GM12891 (cell line): ENCODE data around the gene PARD3.
"Not testable (repeated sequence)": the region's sequence is repeated elsewhere in the genome, so short reads cannot be mapped to it uniquely, and the experiment has no call there.

Experiments
- DNase-seq: peaks from one replicate; pipeline ENCODE4 v3.0.0; 2011; ENCODE audit warnings: low spot score; ENCODE audit not compliant: insufficient read length
- FAIRE-seq: peaks from 2 replicates; lab custom pipeline; 2011; peaks lifted over from hg19 to GRCh38; lab: Jason Lieb, UNC
- PAX5 ChIP-seq: IDR thresholded peaks from 2 replicates; pipeline ENCODE4 v1.6.1; 2011; ENCODE audit warnings: low read length, moderate library complexity, mild to moderate bottlenecking; ENCODE audit not compliant: insufficient read depth, severe bottlenecking
- POLR2A ChIP-seq: IDR thresholded peaks from 2 replicates; pipeline ENCODE4 v1.6.1; 2011; ENCODE audit warnings: low read depth, low read length, control low read depth
- POLR2AphosphoS5 ChIP-seq: IDR thresholded peaks from 2 replicates; pipeline ENCODE4 v1.6.1; 2011; ENCODE audit warnings: low read depth, low read length, control low read depth
- POU2F2 ChIP-seq: IDR thresholded peaks from 2 replicates; pipeline ENCODE4 v1.6.1; 2011; ENCODE audit warnings: low read depth, mild to moderate bottlenecking, control low read depth, low read length, moderate library complexity
- SPI1 ChIP-seq: IDR thresholded peaks from 2 replicates; pipeline ENCODE4 v1.6.1; 2011; ENCODE audit warnings: low read depth, low read length, control low read depth
- TAF1 ChIP-seq: IDR thresholded peaks from 2 replicates; pipeline ENCODE4 v1.6.1; 2011; ENCODE audit warnings: low read depth, low read length, control low read depth

PARD3 gene

GRCh38 chr10:34369120-34369519 is 446.0 kb downstream of the PARD3 start:
- TF ChIP-seq PAX5: no peak
- TF ChIP-seq POLR2AphosphoS5: no peak
- no peak for TF ChIP-seq TAF1
- DNase-seq (no peak), FAIRE-seq (no peak)

- FAIRE-seq (no peak), DNase-seq (no peak)
- TF ChIP-seq TAF1 (no peak), POU2F2 (no peak), SPI1 (no peak), POLR2A (no peak), POLR2AphosphoS5 (no peak), PAX5 (no peak)
Measured at GRCh38 chr10:34364253-34365037, 450.7 kb downstream of the PARD3 start.

GRCh38 chr10:34360984-34361383 is 454.1 kb downstream of the PARD3 start:
- DNase-seq (no peak), FAIRE-seq (no peak)
- no peak for TF ChIP-seq POU2F2
- no peak for TF ChIP-seq PAX5
- no peak for TF ChIP-seq POLR2A
- no peak for TF ChIP-seq POLR2AphosphoS5
- TF ChIP-seq SPI1: no peak
- TF ChIP-seq TAF1: no peak

GRCh38 chr10:34359435-34359813 is 455.7 kb downstream of the PARD3 start:
- TF ChIP-seq POU2F2 (no peak), PAX5 (no peak), SPI1 (no peak), TAF1 (no peak), POLR2AphosphoS5 (no peak), POLR2A (no peak)
- FAIRE-seq (no peak), DNase-seq (no peak)

GRCh38 chr10:34358729-34359434 is 456.2 kb downstream of the PARD3 start:
- no peak for FAIRE-seq
- TF ChIP-seq POU2F2 (no peak), SPI1 (no peak), PAX5 (no peak), TAF1 (no peak), POLR2A (no peak), POLR2AphosphoS5 (no peak)
- DNase-seq: no peak

- DNase-seq (no peak), FAIRE-seq (no peak)
- TF ChIP-seq PAX5 (no peak), POLR2A (no peak), POU2F2 (no peak), SPI1 (no peak), POLR2AphosphoS5 (no peak), TAF1 (no peak)
Measured at GRCh38 chr10:34356463-34356862, 458.6 kb downstream of the PARD3 start.

GRCh38 chr10:34353530-34353929 is 461.6 kb downstream of the PARD3 start:
- FAIRE-seq: not testable (repeated sequence)

GRCh38 chr10:34352599-34353204 is 462.4 kb downstream of the PARD3 start:
- FAIRE-seq, DNase-seq: not testable (repeated sequence)

More at GRCh38 chr10:34353530-34353929, 461.6 kb downstream of the PARD3 start:
- not testable (repeated sequence) for DNase-seq

- DNase-seq (no peak), FAIRE-seq (no peak)
- TF ChIP-seq SPI1 (no peak), POLR2A (no peak), POU2F2 (no peak), TAF1 (no peak), POLR2AphosphoS5 (no peak), PAX5 (no peak)
Measured at GRCh38 chr10:34351161-34351560, 463.9 kb downstream of the PARD3 start.

GRCh38 chr10:34348917-34349485 is 466.1 kb downstream of the PARD3 start:
- DNase-seq (no peak), FAIRE-seq (no peak)
- TF ChIP-seq PAX5 (no peak), POLR2AphosphoS5 (no peak), TAF1 (no peak), POLR2A (no peak), POU2F2 (no peak), SPI1 (no peak)
